ENCODE results near the gene CXCL1. TPM values are rescaled to one million over a fixed set of nuclear protein-coding genes. Genes with fewer than 3 reads are reported as not detected.

Gene CXCL1
- total and polyA plus RNA-seq, 4 donors: 43.5 to 445 (median 50.6) TPM

DNA sequence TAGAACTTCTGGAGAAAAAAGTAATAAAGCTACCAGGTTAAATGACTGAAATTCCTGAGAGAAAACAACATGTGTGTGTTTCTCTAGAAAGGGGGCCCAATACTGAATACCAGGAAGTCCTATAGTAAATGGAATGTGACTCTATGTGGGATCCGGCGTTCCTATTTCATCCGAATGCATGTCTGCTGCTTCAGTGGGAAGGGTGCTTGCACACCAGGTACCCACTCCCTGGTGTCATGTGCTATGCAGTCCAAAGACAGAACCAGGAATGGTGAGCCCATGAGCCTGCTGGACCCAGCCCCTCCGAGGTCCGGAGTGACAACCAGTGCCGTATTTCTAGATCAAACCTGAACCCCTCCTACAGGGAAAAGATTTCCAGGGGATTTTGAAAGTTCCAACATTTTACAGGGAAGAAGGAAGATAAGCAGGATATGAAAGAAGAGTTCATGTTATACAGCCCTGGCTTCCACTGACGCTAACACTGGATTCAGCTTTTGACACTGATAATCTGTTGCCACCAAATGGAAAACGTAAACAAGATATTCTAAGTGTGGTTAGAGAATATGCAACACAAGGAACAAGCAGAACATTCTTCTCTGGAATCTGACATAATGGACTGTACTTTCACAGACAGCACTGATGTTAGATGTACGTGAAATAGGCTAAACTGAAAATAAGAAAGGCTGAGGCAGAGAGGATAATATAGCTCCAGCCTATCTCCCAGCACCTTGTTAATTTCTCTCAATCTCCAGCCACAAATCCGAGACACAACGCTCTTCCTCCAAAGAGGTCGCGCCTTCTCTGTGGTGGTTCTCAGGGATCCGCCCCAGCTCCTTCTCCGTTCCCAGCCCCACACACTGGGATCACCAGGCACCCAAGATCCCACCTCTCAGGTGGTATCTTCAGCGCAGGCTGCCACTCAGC, 725 bp upstream of the CXCL1 start:
- Histone ChIP-seq H3K27ac (ENCODE audit: low read depth in 1 of 2, low read length in 1 of 2) (peak overlapping the region in 1 of 2 donors; percentile 64), H3K4me1 (ENCODE audit: control insufficient read depth in 5 of 5, insufficient read depth in 5 of 5, low read length in 5 of 5) (peaks cover 0 to 16% (median 0%) of the 10 kb centered on the region in 5 donors), H3K36me3 (ENCODE audit: control insufficient read depth in 4 of 4, insufficient read depth in 4 of 4, low read length in 4 of 4) (no peaks in the 10 kb centered on the region), H3K4me3 (peak overlapping the region; percentile 55), H3K27me3 (ENCODE audit: control insufficient read depth in 3 of 3, insufficient read depth in 3 of 3, low read length in 2 of 3) (peaks cover 0 to 11% (median 7%) of the 10 kb centered on the region in 3 donors), H3K9ac (ENCODE audit: insufficient read depth in 1 of 2, low read length in 2 of 2) (peak overlapping the region in 1 of 2 donors; percentile 41), H3K9me3 (ENCODE audit: control insufficient read depth in 4 of 4, insufficient read depth in 3 of 4, low read length in 3 of 4) (no peaks in the 10 kb centered on the region)
- 28 to 43% methylated on average over 16 of the region's 16 CpGs for WGBS, 2 donors
- TF ChIP-seq CTCF (IDR thresholded peaks at IDR 0.05; ENCODE audit: control extremely low read depth, extremely low read depth): no peak
- ATAC-seq (ENCODE audit: insufficient read depth, low FRiP score): no peak
- peak in 1 of 3 donors; percentile 11 for DNase-seq

DNA sequence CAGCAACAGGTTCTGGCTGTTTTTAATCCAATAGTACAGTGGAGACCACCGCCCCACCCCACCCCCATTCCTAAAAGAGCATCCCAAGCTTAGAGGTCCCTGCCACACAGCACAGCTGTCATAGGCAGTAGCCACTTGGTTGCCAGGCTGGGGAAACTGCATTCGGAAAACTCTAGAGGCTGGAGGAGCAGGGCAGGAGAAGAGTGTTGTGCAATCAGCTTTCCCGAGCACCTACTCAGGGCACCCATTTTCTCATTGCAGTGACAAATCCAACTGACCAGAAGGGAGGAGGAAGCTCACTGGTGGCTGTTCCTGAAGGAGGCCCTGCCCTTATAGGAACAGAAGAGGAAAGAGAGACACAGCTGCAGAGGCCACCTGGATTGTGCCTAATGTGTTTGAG, 1.1 kb downstream of the CXCL1 start:
- peak; percentile 48 for ATAC-seq (ENCODE audit: insufficient read depth, low FRiP score)
- no peak overlapping the region for H3K27ac ChIP-seq (ENCODE audit: low read depth in 1 of 2, low read length in 1 of 2)
- TF ChIP-seq CTCF (IDR thresholded peaks at IDR 0.05; ENCODE audit: control extremely low read depth, extremely low read depth): no peak

DNA sequence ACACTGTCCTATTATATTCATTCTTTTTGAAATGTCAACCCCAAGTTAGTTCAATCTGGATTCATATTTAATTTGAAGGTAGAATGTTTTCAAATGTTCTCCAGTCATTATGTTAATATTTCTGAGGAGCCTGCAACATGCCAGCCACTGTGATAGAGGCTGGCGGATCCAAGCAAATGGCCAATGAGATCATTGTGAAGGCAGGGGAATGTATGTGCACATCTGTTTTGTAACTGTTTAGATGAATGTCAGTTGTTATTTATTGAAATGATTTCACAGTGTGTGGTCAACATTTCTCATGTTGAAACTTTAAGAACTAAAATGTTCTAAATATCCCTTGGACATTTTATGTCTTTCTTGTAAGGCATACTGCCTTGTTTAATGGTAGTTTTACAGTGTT, 1.6 kb downstream of the CXCL1 start:
- DNase-seq (no peak), ATAC-seq (ENCODE audit: insufficient read depth, low FRiP score) (no peak)
- WGBS, 2 donors: 56 to 89% methylated on average over 1 of the region's 1 CpG

More for the DNA sequence above, 1.1 kb downstream of the CXCL1 start:
- 48 to 63% methylated on average over 3 of the region's 3 CpGs for WGBS, 2 donors
- H3K27me3 ChIP-seq (ENCODE audit: control insufficient read depth in 3 of 3, insufficient read depth in 3 of 3, low read length in 2 of 3): peaks cover 0 to 11% (median 7%) of the 10 kb centered on the region in 3 donors
- no peak overlapping the region for H3K4me3 ChIP-seq
- no peaks in the 10 kb centered on the region for H3K9me3 ChIP-seq (ENCODE audit: control insufficient read depth in 4 of 4, insufficient read depth in 3 of 4, low read length in 3 of 4)
- H3K9ac ChIP-seq (ENCODE audit: insufficient read depth in 1 of 2, low read length in 2 of 2): no peak overlapping the region
- DNase-seq: no peak
- no peaks in the 10 kb centered on the region for H3K36me3 ChIP-seq (ENCODE audit: control insufficient read depth in 4 of 4, insufficient read depth in 4 of 4, low read length in 4 of 4)
- peaks cover 0 to 16% (median 0%) of the 10 kb centered on the region in 5 donors for H3K4me1 ChIP-seq (ENCODE audit: control insufficient read depth in 5 of 5, insufficient read depth in 5 of 5, low read length in 5 of 5)

More for the DNA sequence above, 1.6 kb downstream of the CXCL1 start:
- Histone ChIP-seq H3K27me3 (ENCODE audit: control insufficient read depth in 3 of 3, insufficient read depth in 3 of 3, low read length in 2 of 3) (peaks cover 0 to 11% (median 7%) of the 10 kb centered on the region in 3 donors), H3K4me1 (ENCODE audit: control insufficient read depth in 5 of 5, insufficient read depth in 5 of 5, low read length in 5 of 5) (peaks cover 0 to 16% (median 0%) of the 10 kb centered on the region in 5 donors), H3K4me3 (no peak overlapping the region), H3K9me3 (ENCODE audit: control insufficient read depth in 4 of 4, insufficient read depth in 3 of 4, low read length in 3 of 4) (no peaks in the 10 kb centered on the region), H3K9ac (ENCODE audit: insufficient read depth in 1 of 2, low read length in 2 of 2) (no peak overlapping the region), H3K36me3 (ENCODE audit: control insufficient read depth in 4 of 4, insufficient read depth in 4 of 4, low read length in 4 of 4) (no peaks in the 10 kb centered on the region), H3K27ac (ENCODE audit: low read depth in 1 of 2, low read length in 1 of 2) (no peak overlapping the region)
- TF ChIP-seq CTCF (IDR thresholded peaks at IDR 0.05; ENCODE audit: control extremely low read depth, extremely low read depth): no peak
